Heart right ventricle (tissue), 16 donors: ENCODE data around the gene ABI3BP. TPM values are rescaled to one million over a fixed set of nuclear protein-coding genes. Genes with fewer than 3 reads are reported as not detected.

Experiments used
- ATAC-seq, 8 donors: fragments of 200-7000 bp; cut with Tn5 transposase; one replicate each; pipeline ENCODE4 v1.9.1; 2020; ENCODE audit warnings: mild to moderate bottlenecking in 8 of 8, moderate library complexity in 8 of 8, moderate number of reproducible peaks in 1 of 8
- DNase-seq, 2 donors: peaks; one replicate each; pipeline ENCODE4 v3.0.0-alpha.2; 2020
- H3K27ac ChIP-seq, 10 donors: fragments of 200-600 bp; sonication (generic) in 2 of 10; one replicate each; pipeline versions ENCODE4 v1.5.0 to v1.8.0; 2020 to 2022; ENCODE audit warnings: mild to moderate bottlenecking in 3 of 10
- H3K27me3 ChIP-seq, 7 donors: fragments of 200-600 bp; one replicate each; pipeline ENCODE4 v1.8.0; 2021 to 2022; ENCODE audit warnings: mild to moderate bottlenecking in 2 of 7
- H3K36me3 ChIP-seq, 9 donors: fragments of 200-600 bp; sonication (generic) in 1 of 9; one replicate each; pipeline versions ENCODE4 v1.5.0 to v1.8.0; 2020 to 2022; ENCODE audit warnings: mild to moderate bottlenecking in 2 of 9
- H3K4me1 ChIP-seq, 9 donors: fragments of 200-600 bp; sonication (generic) in 1 of 9; one replicate each; pipeline versions ENCODE4 v1.5.0 to v1.8.0; 2020 to 2022; ENCODE audit warnings: mild to moderate bottlenecking in 4 of 9
- H3K4me3 ChIP-seq, 10 donors: fragments of 200-600 bp; sonication (generic) in 2 of 10; one replicate each; pipeline versions ENCODE4 v1.5.0 to v1.8.0; 2020 to 2022; ENCODE audit warnings: mild to moderate bottlenecking in 7 of 10, moderate library complexity in 2 of 10
- H3K9me3 ChIP-seq, 11 donors: fragments of 200-600 bp in 10 of 11; sonication (generic) in 2 of 11; one replicate each; pipeline versions ENCODE4 v1.5.0 to v1.8.0; 2013 to 2022; ENCODE audit warnings: mild to moderate bottlenecking in 2 of 11, control low read depth in 1 of 11, moderate library complexity in 1 of 11
- WGBS, 2 donors: extraction: QIAGEN DNeasy Blood & Tissue Kit; methylation state at CpG; one replicate each; pipeline ENCODE4 v1.1.7; 2013; ENCODE audit warnings: inconsistent platforms in 1 of 2; 5-methylcytosine and 5-hydroxymethylcytosine counted together
- intact Hi-C, 10 donors: fragments of 100-400 bp; cut with DNase I; formaldehyde crosslinking; loops; one replicate each; pipeline versions ENCODE4 v1.11.1 to v1.14.2; 2022
- polyA plus RNA-seq, 2 donors: library from polyadenylated mRNA; stranded (reverse); fragments of 200-250 nt; gene quantifications; one replicate each; pipeline ENCODE4 v1.2.3, GENCODE V29; 2013
- total RNA-seq, 10 donors: library from RNA; stranded (reverse); fragmentation: NEBNext Ultra II Directional in 3 of 10; extraction: Animal tissue kit (Norgen Biotek cat#: 25700) in 3 of 10; gene quantifications; one replicate each; pipeline versions ENCODE4 v1.2.1 to v1.2.4, GENCODE V29; 2021 to 2023
- TF ChIP-seq, protein P1 (sequence below), 9 donors: fragments of 200-600 bp; sonication (generic) in 2 of 9; IDR thresholded peaks; one replicate each; pipeline versions ENCODE4 v1.5.0 to v1.8.0; 2021 to 2022; ENCODE audit warnings: antibody characterized with exemption in 9 of 9, mild to moderate bottlenecking in 5 of 9, moderate library complexity in 1 of 9
- donor health status: Arrhythmogenic right ventricular cardiomyopathy.
- donor health status: ischemic (EF 13 %, LVEDD 7.1; RV severe dilation, severe dysfunction).
- donor health status: healthy with polysubstance abuse.
- donor health status: DM: no; HTN: yes; CAD: no.
- donor health status: DM: no; HTN: no; CAD: no.
- donor health status: ischemic (EF 25% LVEDD 6.9; RV normal size, moderate dysfunction).
- donor health status: ischemic (EF 25% LVEDD 5.7; RV mildly dilated, moderate dysfunction).
- donor health status: healthy.
- donor health status: DM: yes; HTN: yes; CAD: no.
- donor health status: Ischemic cardiomyopathy.
- donor health status: ischemic (EF 35%, LVEDD 5.7; RV mildly dilated, moderate dysfunction).
- donor health status: nonischemic (EF 11% LVEDD 7.7; RV severe dilation, severe dysfunction).
- donor health status: DM: yes; HTN: yes; CAD: no.
- donor health status: PGD.
- donor health status: ischemic (EF 29% LVEDD 5.4; RV normal size, mild dysfunction).
- donor health status: nonischemic (EF 23%, LVEDD 6.1; RV moderate dilation, normal function).

ABI3BP gene
- total and polyA plus RNA-seq, 12 donors = 11.7 to 90.2 (median 26.5) TPM

DNA sequence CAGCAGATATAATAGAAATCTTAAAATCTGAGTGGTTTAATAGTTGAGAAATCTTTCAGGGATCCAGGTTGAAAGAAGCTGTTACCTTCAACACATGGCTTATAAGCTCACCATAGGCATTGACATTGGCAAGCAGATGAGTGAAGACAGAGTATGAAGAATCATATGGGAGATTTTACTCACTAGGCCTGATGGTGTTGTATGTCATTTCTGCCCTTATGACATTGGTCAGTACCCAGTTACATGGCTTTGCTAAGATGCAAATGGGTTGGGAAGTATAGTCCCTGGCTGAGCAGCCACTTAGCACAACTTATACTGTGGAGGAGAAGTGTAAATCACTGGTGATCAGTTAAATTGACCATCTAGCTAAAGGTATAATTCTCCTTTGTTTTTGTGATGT, 278.0 kb downstream of the ABI3BP start:
- Histone ChIP-seq H3K27ac (no peak overlapping the region), H3K9me3 (no peaks in the 10 kb centered on the region), H3K4me3 (no peak overlapping the region), H3K4me1 (peaks cover 3 to 75% (median 52%) of the 10 kb centered on the region in 9 donors), H3K27me3 (no peaks in the 10 kb centered on the region), H3K36me3 (peaks cover 0 to 79% (median 21%) of the 10 kb centered on the region in 9 donors)
- no peak for ATAC-seq
- DNase-seq = no peak
- TF ChIP-seq, protein P1, sequence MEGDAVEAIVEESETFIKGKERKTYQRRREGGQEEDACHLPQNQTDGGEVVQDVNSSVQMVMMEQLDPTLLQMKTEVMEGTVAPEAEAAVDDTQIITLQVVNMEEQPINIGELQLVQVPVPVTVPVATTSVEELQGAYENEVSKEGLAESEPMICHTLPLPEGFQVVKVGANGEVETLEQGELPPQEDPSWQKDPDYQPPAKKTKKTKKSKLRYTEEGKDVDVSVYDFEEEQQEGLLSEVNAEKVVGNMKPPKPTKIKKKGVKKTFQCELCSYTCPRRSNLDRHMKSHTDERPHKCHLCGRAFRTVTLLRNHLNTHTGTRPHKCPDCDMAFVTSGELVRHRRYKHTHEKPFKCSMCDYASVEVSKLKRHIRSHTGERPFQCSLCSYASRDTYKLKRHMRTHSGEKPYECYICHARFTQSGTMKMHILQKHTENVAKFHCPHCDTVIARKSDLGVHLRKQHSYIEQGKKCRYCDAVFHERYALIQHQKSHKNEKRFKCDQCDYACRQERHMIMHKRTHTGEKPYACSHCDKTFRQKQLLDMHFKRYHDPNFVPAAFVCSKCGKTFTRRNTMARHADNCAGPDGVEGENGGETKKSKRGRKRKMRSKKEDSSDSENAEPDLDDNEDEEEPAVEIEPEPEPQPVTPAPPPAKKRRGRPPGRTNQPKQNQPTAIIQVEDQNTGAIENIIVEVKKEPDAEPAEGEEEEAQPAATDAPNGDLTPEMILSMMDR (IDR thresholded peaks at IDR 0.05) = no peak
- intact Hi-C loops = loop anchor here in 1 of 10 donors (10.0 kb wide), 1 partner anchor 900 kb away; the partner anchor contains the start of gene CMSS1

DNA sequence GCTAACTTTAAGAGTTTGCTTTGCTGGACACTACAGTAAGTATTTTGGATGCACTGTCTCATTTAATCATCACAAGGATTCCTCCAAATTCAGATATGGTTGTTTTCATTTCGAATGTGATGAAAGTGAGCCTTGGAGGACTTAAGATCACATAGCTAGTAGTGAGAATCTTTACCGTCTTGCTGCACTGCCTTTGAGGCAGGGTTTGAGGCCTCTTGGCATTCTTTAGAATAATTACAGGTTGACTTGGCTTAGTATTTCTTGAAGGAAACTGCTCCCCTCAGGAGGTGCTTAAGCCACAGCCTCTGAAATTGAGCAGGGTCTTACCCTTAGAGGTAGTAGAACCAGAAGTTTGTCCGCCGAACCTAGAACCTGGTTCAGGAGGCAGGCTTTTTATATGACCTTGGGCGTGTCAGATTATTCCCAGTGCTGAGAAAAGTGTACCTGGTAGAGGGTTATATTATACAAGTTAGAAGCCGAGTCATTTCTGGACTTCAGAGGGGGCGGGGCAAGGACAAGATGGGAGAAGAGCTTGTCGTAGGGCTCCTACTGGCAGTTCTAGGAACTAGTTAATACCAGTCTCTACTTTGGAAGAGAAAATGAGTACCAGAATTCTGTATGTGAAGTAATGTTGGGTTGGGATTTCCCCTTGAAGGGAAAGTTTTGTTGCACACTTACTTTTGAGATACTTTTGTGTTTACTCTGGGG, 282.8 kb downstream of the ABI3BP start:
- Histone ChIP-seq H3K27me3 (peaks cover 0 to 9% (median 6%) of the 10 kb centered on the region in 7 donors), H3K27ac (peak overlapping the region; percentile 73 to 98 (median 95)), H3K4me3 (peak overlapping the region; percentile 69 to 86 (median 80)), H3K9me3 (no peaks in the 10 kb centered on the region), H3K4me1 (peaks cover 3 to 56% (median 43%) of the 10 kb centered on the region in 9 donors), H3K36me3 (peaks cover 0 to 31% (median 12%) of the 10 kb centered on the region in 9 donors)
- ATAC-seq (no peak), DNase-seq (peak in 1 of 2 donors; percentile 19)
- WGBS, 2 donors = 21 to 22% methylated on average over 8 of the region's 8 CpGs
- intact Hi-C loops = loop anchor here in 1 of 10 donors (10.0 kb wide), 1 partner anchor 896 kb away; the partner anchor contains the start of gene CMSS1
- TF ChIP-seq, protein P1 (IDR thresholded peaks at IDR 0.05) = peak in 1 of 9 donors; percentile 22

DNA sequence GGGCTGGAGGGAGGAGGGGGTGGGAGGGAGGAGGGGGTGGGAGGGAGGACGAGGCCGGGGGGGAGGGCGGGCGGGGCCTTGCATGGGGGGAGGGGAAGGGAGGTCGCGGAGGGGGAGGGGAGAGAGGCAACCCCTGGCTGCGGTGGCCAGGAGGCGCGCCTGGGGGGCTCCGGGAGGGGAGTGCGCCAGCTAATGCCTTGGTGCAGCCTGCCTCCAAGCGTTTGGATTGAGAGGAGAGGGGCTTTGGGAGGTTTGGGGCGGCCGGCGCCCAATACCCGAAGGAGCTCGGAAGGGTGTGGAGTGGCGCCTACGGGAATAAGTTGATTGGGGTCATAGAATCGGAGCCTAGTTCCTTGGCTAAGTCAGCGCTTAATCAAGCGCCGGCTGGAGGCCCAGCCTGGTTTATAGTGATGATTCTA, 283.4 kb downstream of the ABI3BP start:
- peak overlapping the region; percentile 73 to 98 (median 95) for H3K27ac ChIP-seq
- DNase-seq (peak; percentile 18 to 32), ATAC-seq (peak; percentile 2 to 39 (median 13))
- peaks cover 0 to 25% (median 7%) of the 10 kb centered on the region in 9 donors for H3K36me3 ChIP-seq
- H3K27me3 ChIP-seq = peaks cover 0 to 15% (median 8%) of the 10 kb centered on the region in 7 donors
- H3K4me1 ChIP-seq = peaks cover 3 to 50% (median 38%) of the 10 kb centered on the region in 9 donors
- H3K4me3 ChIP-seq = peak overlapping the region; percentile 69 to 86 (median 80)
- TF ChIP-seq, protein P1 (IDR thresholded peaks at IDR 0.05) = peak in 2 of 9 donors; percentile 7 to 22
- intact Hi-C loops = loop anchor here in 1 of 10 donors (10.0 kb wide), 1 partner anchor 895 kb away; the partner anchor contains the start of gene CMSS1
- H3K9me3 ChIP-seq = no peaks in the 10 kb centered on the region
- WGBS, 2 donors = 1 to 2% methylated on average over 17 to 22 of the region's 23 CpGs

DNA sequence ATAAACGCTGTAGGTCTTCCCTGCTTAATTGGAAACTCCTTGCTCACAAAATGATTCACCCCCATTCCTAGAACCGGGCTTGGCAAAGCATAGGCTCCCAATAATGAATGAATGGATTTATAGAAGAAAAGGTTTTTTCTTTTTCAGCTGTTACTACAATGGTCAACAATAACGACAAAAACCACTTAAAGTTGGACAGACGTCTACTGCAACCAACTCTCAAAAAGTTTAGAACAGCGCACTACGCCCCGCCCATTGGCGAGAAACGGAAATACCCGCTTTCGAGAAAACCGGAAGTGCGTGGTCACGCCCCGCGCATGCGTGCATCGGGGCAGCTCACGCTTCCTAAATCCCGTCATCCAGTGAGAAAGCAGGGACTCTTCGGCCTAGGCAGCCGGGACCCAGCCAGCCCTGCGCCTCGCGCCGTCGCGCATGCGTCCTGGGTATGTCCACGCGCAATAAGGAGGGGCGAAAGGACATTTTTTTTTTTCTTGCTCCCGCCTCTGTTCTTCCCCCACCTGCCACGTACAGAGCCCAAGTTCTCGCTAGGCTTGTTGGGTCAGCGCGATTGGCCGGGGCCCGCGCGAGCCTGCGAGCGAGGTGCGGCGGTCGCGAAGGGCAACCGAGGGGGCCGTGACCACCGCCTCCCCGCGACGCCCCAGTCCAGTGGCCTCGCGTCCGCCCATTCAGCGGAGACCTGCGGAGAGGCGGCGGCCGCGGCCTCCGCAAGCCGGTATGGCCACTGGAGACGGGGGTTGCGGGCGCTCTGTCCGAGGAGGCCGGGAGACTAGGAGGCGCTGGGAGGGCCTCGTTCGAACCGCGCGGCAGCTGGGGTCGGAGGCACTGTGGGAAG, 284.0 kb downstream of the ABI3BP start, which contains the start of gene TFG:
Gene TFG, plus strand, starts transcription at position 506 of the 853 bp plus-strand sequence. CDS start 4,192 bp downstream, outside the sequence.
- Histone ChIP-seq H3K9me3 (no peaks in the 10 kb centered on the region), H3K4me3 (peak within 1 kb of the TSS; percentile 69 to 86 (median 80)), H3K27ac (peak within 1 kb of the TSS; percentile 76 to 98 (median 95)), H3K36me3 (peaks cover 0 to 19% (median under 1%) of the 10 kb centered on the region in 9 donors), H3K27me3 (peaks cover 0 to 15% (median 8%) of the 10 kb centered on the region in 7 donors), H3K4me1 (peaks cover 3 to 44% (median 34%) of the 10 kb centered on the region in 9 donors)
- peak; percentile 98 to 99 for DNase-seq
- peak; percentile 98 to 100 (median 99) for ATAC-seq
- TF ChIP-seq, protein P1 (IDR thresholded peaks at IDR 0.05) = no peak
- 1% methylated on average over 70 to 76 of the region's 76 CpGs for WGBS, 2 donors
- intact Hi-C loops = no loop called here
